Spleen (tissue), 7 donors: ENCODE data around the gene KLHL2.

Experiments used
- CTCF ChIP-seq, 11 experiments: fragments of 200-600 bp in 7 of 11; fragments of 450-650 bp in 4 of 11; sonication (generic) in 4 of 11; IDR thresholded peaks in 8 of 11; conservative IDR thresholded peaks in 3 of 11; 1 replicate in 7 of 11; 2 replicates in 4 of 11; pipeline versions ENCODE4 v1.4.0 to v1.8.0; 2016 to 2021; ENCODE audit warnings: antibody characterized with exemption in 11 of 11, inconsistent platforms in 4 of 11, mild to moderate bottlenecking in 1 of 11
- POLR2A ChIP-seq, 3 donors: fragments of 450-650 bp; IDR thresholded peaks; one replicate each; pipeline ENCODE4 v1.5.1; 2017; ENCODE audit warnings: antibody characterized with exemption in 3 of 3, mild to moderate bottlenecking in 1 of 3
- POLR2AphosphoS5 ChIP-seq, 3 donors: sonication (generic); formaldehyde crosslinking; IDR thresholded peaks; one replicate each; pipeline ENCODE4 v1.5.1; 2017; ENCODE audit warnings: antibody characterized with exemption in 3 of 3
- donor health status: DM: no; HTN: no; CAD: no; lungs with moderate emphysema.
- donor health status: DM: no; HTN: no; CAD: no.
- donor health status: DM: no; HTN: no; CAD: no.

- TF ChIP-seq CTCF (IDR thresholded peaks at IDR 0.05 in 8 of 11, conservative IDR thresholded peaks at IDR 0.05 in 3 of 11) (no peak), POLR2AphosphoS5 (IDR thresholded peaks at IDR 0.05) (no peak), POLR2A (IDR thresholded peaks at IDR 0.05) (no peak)
These were observed 85.7 kb downstream of the KLHL2 start for GRCh38 chr4:165293061-165293460.
